HK-2 (cell line): Measurements from ENCODE around the gene SPOP.
A peak's percentile ranks its signal among the peaks of the same experiment; 100 is the strongest.

Source experiments
- DNase-seq: peaks from one replicate; pipeline ENCODE4 v3.0.0-alpha.2; 2018; ENCODE audit not compliant: unreplicated experiment

SPOP gene

DNA sequence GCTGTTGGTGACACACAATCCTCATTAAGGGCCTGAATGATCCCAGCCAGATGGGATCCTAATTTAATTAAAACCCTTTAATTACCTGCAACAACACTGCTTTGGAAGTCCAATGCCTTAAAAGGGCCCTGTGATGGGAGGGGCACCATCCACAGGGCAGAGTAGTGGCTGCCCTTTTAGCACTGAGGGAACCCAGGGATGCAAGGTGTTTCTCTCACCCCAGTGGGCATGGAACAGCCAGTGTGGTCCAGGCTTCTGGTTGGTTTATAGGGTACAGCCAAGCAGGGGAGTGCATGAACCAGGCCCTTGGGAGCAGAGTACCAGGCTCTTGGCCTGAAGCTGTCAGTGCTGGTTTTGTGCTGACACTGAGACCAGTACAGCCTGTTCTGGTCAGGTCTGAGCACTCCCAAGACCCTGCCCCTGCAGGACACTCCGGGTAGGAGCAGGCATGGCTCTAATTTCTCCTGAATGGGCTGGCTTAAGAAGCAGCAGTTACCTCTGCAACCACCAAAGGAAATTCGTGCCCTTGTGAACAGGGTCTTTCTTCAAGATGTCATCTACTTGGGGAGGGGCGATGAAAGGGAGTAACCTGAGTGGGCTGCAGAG is 92.4 kb downstream of the SPOP start:
- no peak for DNase-seq

GRCh38 chr17:49583889-49584288 is 94.0 kb downstream of the SPOP start:
- DNase-seq, result no peak

- DNase-seq, result no peak
These were observed 94.7 kb downstream of the SPOP start for GRCh38 chr17:49583226-49583625.

GRCh38 chr17:49582789-49583188 is 95.1 kb downstream of the SPOP start:
- peak; percentile 48 for DNase-seq

DNA sequence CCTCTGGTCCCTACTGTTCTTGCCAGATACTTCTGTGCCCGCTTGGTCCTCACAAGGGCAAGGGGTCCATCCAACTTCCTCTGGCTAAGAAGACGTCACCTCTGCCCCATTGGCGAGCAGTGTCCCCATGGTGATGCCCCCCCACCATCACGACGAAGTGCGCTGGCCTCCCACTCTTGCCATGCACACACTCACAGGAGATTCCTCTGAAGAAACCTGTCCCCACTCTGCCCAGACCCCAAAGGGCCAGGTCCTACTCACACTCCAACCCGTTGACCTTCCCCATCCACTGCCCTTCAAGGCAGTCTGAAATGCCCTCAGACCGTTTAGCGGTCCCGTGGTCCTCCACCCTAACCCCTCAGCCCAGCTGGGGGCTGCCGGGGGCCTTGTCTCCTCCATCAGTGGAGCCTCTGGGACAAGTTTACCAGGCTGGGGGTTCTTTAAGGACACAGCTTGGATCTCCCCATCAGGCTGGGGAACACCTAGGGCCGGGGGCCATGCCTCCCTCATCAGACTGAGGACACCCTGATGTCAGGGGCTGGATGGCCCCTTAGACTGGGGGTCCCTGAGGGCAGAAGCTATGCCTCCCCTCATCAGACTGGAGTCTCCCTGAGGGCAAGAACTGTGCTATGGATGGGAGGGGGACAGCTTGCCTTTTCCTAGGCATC is 95.7 kb downstream of the SPOP start:
- no peak for DNase-seq

- DNase-seq, result no peak
These were observed 96.3 kb downstream of the SPOP start for GRCh38 chr17:49581648-49581998.

GRCh38 chr17:49580981-49581647 is 96.8 kb downstream of the SPOP start:
- DNase-seq, result no peak

- DNase-seq, result no peak
These were observed 97.7 kb downstream of the SPOP start for GRCh38 chr17:49580055-49580721.

GRCh38 chr17:49579522-49579921 is 98.4 kb downstream of the SPOP start:
- DNase-seq, result no peak

- no peak for DNase-seq
These were observed 98.9 kb downstream of the SPOP start for GRCh38 chr17:49578952-49579500.

GRCh38 chr17:49578414-49578813 is 99.5 kb downstream of the SPOP start:
- no peak for DNase-seq

DNA sequence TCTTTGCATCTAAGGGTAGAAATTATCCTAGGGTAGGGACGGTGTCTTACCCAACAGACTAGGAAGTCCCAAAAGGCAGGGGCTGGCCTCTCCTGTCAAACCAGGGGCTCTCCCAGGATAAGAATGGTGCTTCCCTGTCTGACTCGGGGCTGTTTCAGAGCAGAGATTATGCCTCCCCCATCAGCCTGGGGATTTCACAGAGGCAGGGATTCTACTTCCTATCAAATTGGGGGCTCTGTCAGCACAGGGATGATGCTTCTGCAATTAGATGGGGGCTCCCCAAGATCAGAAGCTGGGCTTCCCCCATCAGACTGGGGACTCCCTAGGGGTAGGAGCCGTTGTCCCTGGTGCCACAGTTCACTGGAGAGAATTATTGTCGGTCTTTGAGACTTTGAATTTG is 99.9 kb downstream of the SPOP start:
- no peak for DNase-seq

GRCh38 chr17:49577650-49577934 is 100.3 kb downstream of the SPOP start:
- no peak for DNase-seq

DNA sequence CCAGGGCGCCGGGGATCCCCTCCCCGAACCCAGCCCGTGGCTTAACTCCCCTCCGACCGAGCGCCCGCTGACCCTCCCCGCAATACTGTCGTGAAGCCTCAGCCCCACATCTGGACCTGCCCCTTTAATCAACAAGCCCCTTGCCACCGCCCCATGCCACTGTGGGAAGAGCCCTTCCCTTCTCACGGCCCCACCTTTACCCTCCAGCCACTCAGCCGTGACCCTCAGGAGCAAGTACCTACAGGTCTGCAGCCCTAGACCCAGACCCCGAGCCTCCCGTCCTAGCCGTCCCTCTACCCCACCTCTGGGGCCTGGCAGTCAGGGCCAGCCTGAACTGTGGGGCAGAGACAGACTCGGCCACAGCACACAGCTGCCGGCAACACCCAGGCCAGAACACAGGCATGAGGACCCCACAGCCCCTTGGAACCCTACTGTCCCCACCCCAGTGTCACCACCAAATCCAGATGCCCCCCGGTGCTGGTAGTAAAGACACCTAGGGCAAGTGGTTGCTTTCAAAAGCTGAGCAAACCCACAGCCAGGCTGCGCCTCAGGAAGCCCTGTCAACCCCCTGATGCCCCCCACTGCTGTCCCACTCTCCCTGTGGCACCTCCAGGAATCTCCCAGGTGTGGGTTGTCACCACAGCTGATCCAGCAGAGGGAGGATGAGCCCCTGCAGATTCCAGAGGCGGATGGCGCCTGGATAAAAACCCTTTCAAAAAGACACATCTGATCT is 100.8 kb downstream of the SPOP start:
- no peak for DNase-seq

DNA sequence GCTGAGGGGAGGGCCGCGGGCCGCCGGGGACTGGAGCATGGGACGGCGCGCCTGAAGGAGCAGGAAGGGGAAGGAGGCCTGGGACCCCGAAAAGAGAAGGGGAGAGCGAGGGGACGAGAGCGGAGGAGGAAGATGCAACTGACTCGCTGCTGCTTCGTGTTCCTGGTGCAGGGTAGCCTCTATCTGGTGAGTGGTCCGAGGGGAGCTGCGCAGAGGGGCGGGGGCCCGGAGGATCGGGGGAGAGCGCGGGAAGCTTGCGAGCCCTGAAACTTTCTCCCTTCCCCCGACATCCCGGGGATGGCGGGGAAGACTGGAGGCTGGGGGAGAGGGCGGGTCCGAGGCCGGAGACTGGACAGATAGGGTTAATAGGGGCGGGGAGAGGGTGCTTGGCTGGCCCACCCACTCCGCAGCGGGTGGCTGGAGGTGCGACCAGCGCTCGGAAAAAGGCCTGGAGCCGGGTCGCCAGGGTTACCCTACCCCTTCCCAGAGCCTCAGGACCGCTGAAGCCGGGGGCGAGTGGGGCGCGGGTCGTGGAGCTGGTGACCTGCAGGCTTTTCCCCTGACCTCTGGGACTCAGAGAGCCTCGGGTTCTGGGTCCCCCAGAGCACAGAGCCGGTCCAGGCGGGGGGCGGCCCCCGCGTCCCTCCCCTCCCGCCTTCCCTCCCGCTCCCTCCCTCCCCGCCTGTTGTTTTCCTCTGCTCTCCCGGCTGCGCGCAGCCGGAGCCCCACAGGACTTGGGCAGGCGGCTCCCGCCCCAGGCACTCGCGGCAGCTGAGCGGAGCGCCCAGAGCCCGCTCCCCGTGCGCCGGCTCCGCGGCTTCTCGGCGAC is 101.6 kb downstream of the SPOP start:
- peak; percentile 41 for DNase-seq

- DNase-seq, result peak; percentile 74
These were observed 102.2 kb downstream of the SPOP start, which contains the start of gene NXPH3 for GRCh38 chr17:49575679-49576087. Gene NXPH3 (plus strand): TSS chr17:49575871. CDS start chr17:49576220, 349 bp downstream.

GRCh38 chr17:49574945-49575678 is 102.8 kb downstream of the SPOP start:
- no peak for DNase-seq

GRCh38 chr17:49574323-49574781 is 103.5 kb downstream of the SPOP start:
- no peak for DNase-seq

GRCh38 chr17:49573510-49574322 is 104.2 kb downstream of the SPOP start:
- no peak for DNase-seq
